Progenitor cell of endocrine pancreas (in vitro differentiated cells): Measurements from ENCODE around the gene ANKRD17. TPM values are rescaled to one million over a fixed set of nuclear protein-coding genes. Genes with fewer than 3 reads are reported as not detected.

Source experiments
- DNase-seq: peaks from one replicate; pipeline ENCODE4 v3.0.0; 2021; ENCODE audit warnings: low spot score; ENCODE audit not compliant: unreplicated experiment
- H3K27ac Mint-ChIP-seq: 2 replicates; pipeline ENCODE4 v1.8.0; 2021; ENCODE audit warnings: mild to moderate bottlenecking, moderate library complexity, mixed read lengths
- H3K27me3 Mint-ChIP-seq: 2 replicates; pipeline ENCODE4 v1.8.0; 2021; ENCODE audit warnings: mixed read lengths
- H3K36me3 Mint-ChIP-seq: 2 replicates; pipeline ENCODE4 v1.8.0; 2022; ENCODE audit warnings: mixed read lengths; ENCODE audit not compliant: insufficient read depth
- H3K4me1 Mint-ChIP-seq: 2 replicates; pipeline ENCODE4 v1.8.0; 2021; ENCODE audit warnings: low read depth, mixed read lengths
- H3K4me3 Mint-ChIP-seq: 2 replicates; pipeline ENCODE4 v1.8.0; 2021; ENCODE audit warnings: low read depth, mild to moderate bottlenecking, moderate library complexity, mixed read lengths
- H3K9me3 Mint-ChIP-seq: 2 replicates; pipeline ENCODE4 v1.8.0; 2021; ENCODE audit warnings: low read depth, mixed read lengths
- CTCF ChIP-seq: fragments of 200-600 bp; sonication (generic); IDR thresholded peaks from one replicate; pipeline ENCODE4 v1.5.0; 2021; ENCODE audit warnings: antibody characterized with exemption, mild to moderate bottlenecking; ENCODE audit not compliant: unreplicated experiment
- total RNA-seq: library from RNA; stranded (reverse); gene quantifications from 2 replicates; pipeline ENCODE4 v1.2.1, GENCODE V29; 2021

The ANKRD17 gene
- total RNA-seq, 1 donor from 2014 or later: 90.8 TPM

DNA sequence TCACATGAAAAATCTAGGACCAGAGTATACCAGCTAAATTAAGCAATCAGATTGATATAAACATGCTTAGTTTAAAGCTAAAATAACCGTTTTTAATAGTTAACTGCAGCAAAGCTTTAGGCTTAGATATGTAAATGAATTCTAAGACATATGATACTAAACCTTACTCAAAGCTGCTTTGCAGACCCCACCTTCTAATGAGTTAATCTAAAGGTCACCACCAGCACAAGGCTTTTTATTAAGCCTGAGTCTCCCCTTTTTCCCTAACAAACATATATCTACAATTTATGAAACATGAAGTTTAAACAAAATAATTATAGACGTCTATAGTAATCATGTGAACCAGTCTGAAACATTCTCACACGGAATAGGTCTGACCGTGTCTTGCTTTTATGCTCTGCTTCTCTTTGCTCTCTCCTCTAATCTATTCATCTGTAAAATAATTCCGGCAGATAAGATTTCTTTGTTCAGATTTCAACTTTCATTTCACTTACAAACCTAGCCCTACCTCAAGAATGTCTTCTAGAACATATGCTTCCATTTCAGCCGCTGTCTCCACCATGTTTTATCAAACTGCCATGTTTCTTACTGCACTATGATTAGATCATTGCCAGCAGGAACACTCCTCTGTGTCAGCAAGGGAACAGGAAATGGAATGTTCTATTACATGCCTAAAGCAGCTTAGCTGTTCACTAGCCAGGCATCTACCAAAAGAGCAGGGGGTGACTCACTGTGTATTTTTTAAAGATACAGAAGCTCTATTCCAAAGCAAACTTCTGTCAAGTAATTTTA lies 35.9 kb downstream of the ANKRD17 start:
- H3K9me3 Mint-ChIP-seq: no peaks in the 10 kb centered on the region
- no peak overlapping the region for H3K27ac Mint-ChIP-seq
- H3K4me1 Mint-ChIP-seq: peaks cover 12% of the 10 kb centered on the region
- H3K36me3 Mint-ChIP-seq: no peaks in the 10 kb centered on the region
- DNase-seq: no peak
- no peak overlapping the region for H3K4me3 Mint-ChIP-seq
- no peak for TF ChIP-seq CTCF
- no peaks in the 10 kb centered on the region for H3K27me3 Mint-ChIP-seq

GRCh38 chr4:73221734-73222133 lies 36.9 kb downstream of the ANKRD17 start:
- Mint-ChIP-seq H3K9me3 (no peaks in the 10 kb centered on the region), H3K4me1 (peaks cover 12% of the 10 kb centered on the region), H3K27ac (no peak overlapping the region), H3K36me3 (no peaks in the 10 kb centered on the region), H3K4me3 (no peak overlapping the region), H3K27me3 (no peaks in the 10 kb centered on the region)
- no peak for DNase-seq
- no peak for TF ChIP-seq CTCF

- H3K4me3 Mint-ChIP-seq: no peak overlapping the region
- H3K27me3 Mint-ChIP-seq: no peaks in the 10 kb centered on the region
- no peak for DNase-seq
- peaks cover 12% of the 10 kb centered on the region for H3K4me1 Mint-ChIP-seq
- no peak for TF ChIP-seq CTCF
- no peak overlapping the region for H3K27ac Mint-ChIP-seq
- no peaks in the 10 kb centered on the region for H3K36me3 Mint-ChIP-seq
- no peaks in the 10 kb centered on the region for H3K9me3 Mint-ChIP-seq
These were observed 37.8 kb downstream of the ANKRD17 start for GRCh38 chr4:73220815-73221214.

DNA sequence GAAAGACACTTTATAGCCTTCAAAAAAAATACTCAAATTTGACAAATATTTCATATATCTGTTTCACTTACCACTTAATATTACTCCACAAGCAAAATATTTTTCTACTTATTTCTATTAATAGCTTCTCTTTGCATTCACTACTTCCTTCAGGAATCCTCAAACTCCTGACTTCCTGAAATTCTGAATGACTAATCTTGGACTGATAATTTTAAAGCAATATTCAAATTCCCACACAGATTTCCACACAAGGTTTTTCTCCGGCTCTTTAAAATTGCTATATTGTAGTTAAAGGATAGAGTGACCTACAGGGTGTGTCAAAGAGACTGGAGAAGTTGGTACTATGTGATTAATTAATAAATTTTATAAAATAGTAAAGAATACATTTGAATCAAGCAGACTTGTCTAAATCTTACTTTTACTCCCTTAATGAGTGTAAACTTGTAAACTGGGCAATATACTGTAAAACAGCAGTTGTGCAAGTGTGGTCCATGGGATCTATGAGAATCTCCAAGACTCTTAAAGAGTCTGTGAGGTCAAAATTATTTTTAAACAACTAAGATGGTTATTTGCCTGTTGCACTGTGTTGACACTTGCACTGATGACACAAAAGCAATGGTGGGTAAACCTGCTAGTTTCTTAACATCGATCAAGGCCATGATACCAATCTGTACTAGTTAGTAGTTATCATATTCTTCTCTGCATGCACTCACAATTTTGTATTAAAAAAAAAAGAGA lies 44.5 kb downstream of the ANKRD17 start:
- no peak for DNase-seq
- H3K9me3 Mint-ChIP-seq: no peaks in the 10 kb centered on the region
- H3K27me3 Mint-ChIP-seq: no peaks in the 10 kb centered on the region
- TF ChIP-seq CTCF: no peak
- peaks cover 5% of the 10 kb centered on the region for H3K36me3 Mint-ChIP-seq
- no peak overlapping the region for H3K4me3 Mint-ChIP-seq
- no peak overlapping the region for H3K27ac Mint-ChIP-seq
- peaks cover 1% of the 10 kb centered on the region for H3K4me1 Mint-ChIP-seq

GRCh38 chr4:73212982-73213730 lies 45.4 kb downstream of the ANKRD17 start:
- peaks cover 1% of the 10 kb centered on the region for H3K4me1 Mint-ChIP-seq
- no peaks in the 10 kb centered on the region for H3K27me3 Mint-ChIP-seq
- DNase-seq: no peak
- H3K36me3 Mint-ChIP-seq: peaks cover 9% of the 10 kb centered on the region
- no peaks in the 10 kb centered on the region for H3K9me3 Mint-ChIP-seq
- H3K27ac Mint-ChIP-seq: peak overlapping the region; percentile 2
- no peak overlapping the region for H3K4me3 Mint-ChIP-seq
- no peak for TF ChIP-seq CTCF
